AG20443 (cell line): ENCODE measurements around the gene EED.
A peak's percentile ranks its signal among the peaks of the same experiment; 100 is the strongest.
"Not testable (repeated sequence)": the region's sequence is repeated elsewhere in the genome, so short reads cannot be mapped to it uniquely, and the experiment has no call there.

Source experiments
- DNase-seq: peaks from one replicate; pipeline ENCODE4 v3.0.0; 2012; ENCODE audit warnings: low spot score, mixed read lengths

EED gene

GRCh38 chr11:86291466-86292262 is 47.1 kb downstream of the EED start:
- DNase-seq, result peak; percentile 73

- no peak for DNase-seq
Observed at GRCh38 chr11:86292912-86293616, 48.5 kb downstream of the EED start.

GRCh38 chr11:86294026-86294425 is 49.5 kb downstream of the EED start:
- DNase-seq, result no peak

GRCh38 chr11:86301742-86302091 is 57.2 kb downstream of the EED start:
- no peak for DNase-seq

- DNase-seq, result peak; percentile 96
Observed at GRCh38 chr11:86302092-86302793, 57.7 kb downstream of the EED start, which contains the start of gene HIKESHI. TSS of gene HIKESHI (plus strand) at chr11:86302240. CDS start at chr11:86302449, 209 bp downstream.

GRCh38 chr11:86303257-86303656 is 58.7 kb downstream of the EED start:
- DNase-seq, result no peak

GRCh38 chr11:86308710-86309109 is 64.2 kb downstream of the EED start:
- not testable (repeated sequence) for DNase-seq

GRCh38 chr11:86313793-86314192 is 69.2 kb downstream of the EED start:
- DNase-seq, result no peak

GRCh38 chr11:86314636-86315035 is 70.1 kb downstream of the EED start:
- DNase-seq, result no peak
